Diencephalon (tissue), 1 donor: Measurements from ENCODE around the gene TBRG4. TPM values are rescaled to one million over a fixed set of nuclear protein-coding genes. Genes with fewer than 3 reads are reported as not detected.
A peak's percentile ranks its signal among the peaks of the same experiment; 100 is the strongest.

ENCODE experiments used
- small RNA-seq: library from RNA; depleted of rRNA; stranded (forward); fragments of <200 nt; gene quantifications from one replicate; pipeline ENCODE3, GENCODE V24; 2014
- total RNA-seq: library from RNA; depleted of rRNA; stranded (reverse); fragments of >200 nt; gene quantifications from one replicate; pipeline ENCODE4 v1.2.3, GENCODE V29; 2014

Gene TBRG4
- total RNA-seq, result 49.1 TPM

DNA sequence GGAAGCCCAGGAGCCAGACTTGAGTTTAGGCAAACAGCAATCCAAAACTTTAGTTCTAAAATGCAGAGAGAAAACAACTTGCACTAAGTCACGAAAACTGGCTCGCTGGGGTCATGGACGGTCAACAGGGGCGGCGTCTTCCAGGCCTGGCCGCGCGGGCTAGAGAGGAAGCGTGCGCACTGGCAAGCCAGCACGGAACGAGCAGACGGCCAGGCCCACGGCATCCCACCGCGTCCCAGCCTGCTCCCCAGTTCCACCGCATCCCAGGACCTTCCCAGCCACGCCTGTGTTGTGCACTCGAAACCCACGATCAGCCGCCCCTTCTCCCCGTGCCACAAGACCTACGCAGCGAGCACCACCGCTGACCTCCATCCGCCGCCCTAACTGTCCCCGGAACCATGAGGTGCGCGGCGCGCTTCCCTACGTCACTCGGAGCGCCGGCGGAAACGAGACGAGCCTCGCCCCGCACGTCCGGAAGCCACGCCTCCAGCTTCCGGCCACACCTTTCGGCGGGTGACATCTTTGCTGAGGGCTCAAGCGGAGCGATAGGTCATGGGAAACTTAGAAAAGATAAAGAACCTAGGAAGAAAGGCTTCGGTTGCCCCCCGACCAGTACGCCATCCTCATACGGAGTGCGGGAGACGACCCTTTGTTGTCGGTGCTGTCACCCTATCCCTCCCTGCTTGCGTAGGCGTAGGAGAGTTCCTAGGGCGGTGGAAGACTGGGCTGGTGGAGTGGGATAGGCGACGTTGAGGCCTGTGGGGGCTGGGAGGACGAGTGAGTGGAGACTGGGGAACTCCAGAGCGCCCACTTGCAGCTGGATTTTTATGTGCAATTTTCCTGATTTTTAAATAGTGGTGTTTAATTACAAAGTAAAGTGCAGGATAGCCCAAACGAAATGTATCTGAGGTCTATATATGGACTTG is at the start of gene TBRG4:
TBRG4 (minus strand) TSS at position 400 of the 926 bp plus-strand sequence. CDS start 2,460 bp downstream, outside the sequence.

DNA sequence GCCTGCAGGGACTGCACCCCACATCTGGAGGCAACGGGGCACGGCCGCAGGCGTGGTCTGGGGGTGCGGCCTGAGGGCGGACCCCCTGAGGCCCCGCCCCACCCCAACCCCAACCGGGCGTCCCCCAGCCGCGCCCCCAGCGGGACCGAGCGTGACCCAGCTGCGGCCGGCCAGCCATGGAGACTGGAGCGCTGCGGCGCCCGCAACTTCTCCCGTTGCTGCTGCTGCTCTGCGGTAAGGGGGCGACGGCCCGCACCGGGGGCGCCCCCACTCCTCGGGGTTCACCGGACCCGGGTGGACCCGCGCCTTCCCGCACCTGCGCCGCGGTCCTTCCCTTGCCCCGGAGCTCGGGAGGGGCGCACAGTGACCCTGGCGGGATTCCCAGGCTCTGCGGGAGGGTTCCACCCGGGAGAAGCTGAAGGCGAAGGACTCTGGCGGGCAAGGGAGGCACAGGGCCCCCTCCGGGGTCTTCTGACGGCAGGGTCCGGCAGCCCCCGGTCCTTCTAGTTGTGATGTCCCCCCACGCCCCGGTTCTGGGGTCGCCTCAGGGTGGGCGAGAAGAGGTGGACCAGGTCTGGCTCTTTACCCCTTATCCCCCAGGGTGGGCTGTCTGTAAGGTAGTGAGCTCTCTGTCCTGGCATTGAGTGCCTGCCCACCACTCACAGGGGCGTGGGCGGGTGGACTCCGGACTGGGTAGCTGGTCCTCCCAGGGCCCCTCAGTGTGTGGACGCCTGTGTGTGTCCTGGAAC is 46.3 kb upstream of the TBRG4 start, which contains the start of gene RAMP3:
RAMP3 (plus strand) TSS at position 139 of the 749 bp plus-strand sequence; CDS start at position 177, 38 bp downstream.

GRCh38 chr7:45088821-45089340 is 22.6 kb downstream of the TBRG4 start, which contains the start of gene NACAD:
TSS of gene NACAD (minus strand) at chr7:45088969. CDS start at chr7:45088894, 75 bp downstream.

Small RNAs within 50 kb of the gene (small RNA-seq; reads per million reads assigned to genes)
- gene SNORA5A, result 3.3 reads per million, percentile 90 among the genes with 10 or more reads in this experiment
- not detected for gene SNORA5B
- gene SNORA5C, result 15.5 reads per million, percentile 94 among the genes with 10 or more reads in this experiment

Other genes starting within 250 kb of the TBRG4 start
- gene PURB, start 226.2 kb downstream of the TBRG4 start, total RNA-seq, result 38.5 TPM
- gene MYO1G, start 132.7 kb downstream of the TBRG4 start, total RNA-seq, result 0.46 TPM
- 26.1 TPM for gene CCM2, start 111.5 kb downstream of the TBRG4 start, total RNA-seq
- 7.6 TPM for gene NACAD, start 22.7 kb downstream of the TBRG4 start, total RNA-seq
- gene RAMP3, start 46.1 kb upstream of the TBRG4 start, total RNA-seq, result 6.2 TPM